HEK293 (cell line): ENCODE results near the gene ENDOD1.

ENCODE experiments used
- AEBP2 ChIP-seq: fragments of 450-650 bp; formaldehyde crosslinking; IDR thresholded peaks from 2 replicates; pipeline ENCODE4 v1.5.1; 2016; ENCODE audit warnings: missing biosample characterization, missing genetic modification characterization, borderline replicate concordance
- EGR2 ChIP-seq: fragments of 450-650 bp; formaldehyde crosslinking; IDR thresholded peaks from 2 replicates; pipeline ENCODE4 v1.5.1; 2016; ENCODE audit warnings: low read depth, missing biosample characterization, missing genetic modification characterization
- HOXD13 ChIP-seq: sonication (generic); formaldehyde crosslinking; IDR thresholded peaks from 2 replicates; pipeline ENCODE4 v1.8.0; 2022; ENCODE audit warnings: missing genetic modification reagents, borderline replicate concordance
- KLF7 ChIP-seq: fragments of 450-650 bp; formaldehyde crosslinking; IDR thresholded peaks from 2 replicates; pipeline ENCODE4 v1.5.1; 2016; ENCODE audit warnings: missing biosample characterization, missing genetic modification characterization, borderline replicate concordance
- MYNN ChIP-seq: fragments of 450-650 bp; formaldehyde crosslinking; IDR thresholded peaks from 2 replicates; pipeline ENCODE4 v1.5.1; 2016; ENCODE audit warnings: missing biosample characterization, missing genetic modification characterization, borderline replicate concordance
- REPIN1 ChIP-seq: fragments of 450-650 bp; formaldehyde crosslinking; IDR thresholded peaks from 2 replicates; pipeline ENCODE4 v1.5.1; 2017; ENCODE audit warnings: missing biosample characterization, missing genetic modification characterization, low read depth
- REST ChIP-seq: fragments of 450-650 bp; formaldehyde crosslinking; IDR thresholded peaks from 2 replicates; pipeline ENCODE4 v1.5.1; 2016; ENCODE audit warnings: missing biosample characterization, missing genetic modification characterization
- SALL2 ChIP-seq: fragments of 450-650 bp; formaldehyde crosslinking; IDR thresholded peaks from 2 replicates; pipeline ENCODE4 v1.5.0; 2017; ENCODE audit warnings: missing biosample characterization, mild to moderate bottlenecking, missing genetic modification characterization, borderline replicate concordance
- YY2 ChIP-seq: fragments of 450-650 bp; formaldehyde crosslinking; IDR thresholded peaks from 2 replicates; pipeline ENCODE4 v1.5.1; 2016; ENCODE audit warnings: missing biosample characterization, missing genetic modification characterization
- ZBTB1 ChIP-seq: fragments of 450-650 bp; formaldehyde crosslinking; IDR thresholded peaks from 2 replicates; pipeline ENCODE4 v1.5.1; 2016; ENCODE audit warnings: missing biosample characterization, missing genetic modification characterization
- ZBTB8A ChIP-seq: fragments of 450-650 bp; formaldehyde crosslinking; IDR thresholded peaks from 2 replicates; pipeline ENCODE4 v1.5.1; 2016; ENCODE audit warnings: missing biosample characterization, missing genetic modification characterization
- ZNF133 ChIP-seq: fragments of 450-650 bp; formaldehyde crosslinking; IDR thresholded peaks from 2 replicates; pipeline ENCODE4 v1.5.1; 2016; ENCODE audit warnings: missing biosample characterization, missing genetic modification characterization
- ZNF138 ChIP-seq: fragments of 450-650 bp; formaldehyde crosslinking; IDR thresholded peaks from 2 replicates; pipeline ENCODE4 v1.5.1; 2016; ENCODE audit warnings: missing biosample characterization, missing genetic modification characterization, borderline replicate concordance
- ZNF16 ChIP-seq: fragments of 450-650 bp; formaldehyde crosslinking; IDR thresholded peaks from 2 replicates; pipeline ENCODE4 v1.5.1; 2016; ENCODE audit warnings: low read depth, missing biosample characterization, missing genetic modification characterization
- ZNF214 ChIP-seq: fragments of 450-650 bp; formaldehyde crosslinking; IDR thresholded peaks from 2 replicates; pipeline ENCODE4 v1.5.1; 2017; ENCODE audit warnings: missing biosample characterization, mild to moderate bottlenecking, missing genetic modification characterization, borderline replicate concordance
- ZNF292 ChIP-seq: fragments of 450-650 bp; formaldehyde crosslinking; IDR thresholded peaks from 2 replicates; pipeline ENCODE4 v1.5.1; 2016; ENCODE audit warnings: low read depth, missing biosample characterization, missing genetic modification characterization, borderline replicate concordance
- ZNF335 ChIP-seq: fragments of 450-650 bp; formaldehyde crosslinking; conservative IDR thresholded peaks from 2 replicates; pipeline ENCODE4 v1.5.1; 2016; ENCODE audit warnings: missing biosample characterization, missing genetic modification characterization
- ZNF350 ChIP-seq: fragments of 450-650 bp; formaldehyde crosslinking; IDR thresholded peaks from 2 replicates; pipeline ENCODE4 v1.5.0; 2017; ENCODE audit warnings: missing biosample characterization, mild to moderate bottlenecking, missing genetic modification characterization
- ZNF391 ChIP-seq: fragments of 450-650 bp; formaldehyde crosslinking; IDR thresholded peaks from 2 replicates; pipeline ENCODE4 v1.5.1; 2016; ENCODE audit warnings: low read depth, missing biosample characterization, missing genetic modification characterization, borderline replicate concordance
- ZNF529 ChIP-seq: fragments of 450-650 bp; formaldehyde crosslinking; IDR thresholded peaks from 2 replicates; pipeline ENCODE4 v1.5.1; 2017; ENCODE audit warnings: missing genetic modification characterization, missing biosample characterization; ENCODE audit not compliant: insufficient replicate concordance
- ZNF623 ChIP-seq: fragments of 450-650 bp; formaldehyde crosslinking; IDR thresholded peaks from 2 replicates; pipeline ENCODE4 v1.5.1; 2016; ENCODE audit warnings: missing biosample characterization, missing genetic modification characterization
- ZNF670 ChIP-seq: fragments of 450-650 bp; formaldehyde crosslinking; IDR thresholded peaks from 2 replicates; pipeline ENCODE4 v1.5.1; 2016; ENCODE audit warnings: missing biosample characterization, missing genetic modification characterization, low read depth
- ZNF747 ChIP-seq: fragments of 450-650 bp; formaldehyde crosslinking; IDR thresholded peaks from 2 replicates; pipeline ENCODE4 v1.5.1; 2016; ENCODE audit warnings: missing biosample characterization, missing genetic modification characterization
- ZNF791 ChIP-seq: fragments of 450-650 bp; formaldehyde crosslinking; IDR thresholded peaks from 2 replicates; pipeline ENCODE4 v1.5.1; 2016; ENCODE audit warnings: missing biosample characterization, missing genetic modification characterization
- TF ChIP-seq, protein P1 (sequence below): fragments of 450-650 bp; formaldehyde crosslinking; IDR thresholded peaks from 2 replicates; pipeline ENCODE4 v1.5.1; 2016; ENCODE audit warnings: missing biosample characterization, missing genetic modification characterization
- TF ChIP-seq, protein P2 (sequence below): fragments of 450-650 bp; formaldehyde crosslinking; IDR thresholded peaks from 2 replicates; pipeline ENCODE4 v1.5.1; 2016; ENCODE audit warnings: missing biosample characterization, missing genetic modification characterization
- TF ChIP-seq, protein P3 (sequence below): fragments of 450-650 bp; formaldehyde crosslinking; IDR thresholded peaks from 2 replicates; pipeline ENCODE4 v1.5.1; 2017; ENCODE audit warnings: missing biosample characterization, missing genetic modification characterization

ENDOD1 gene

DNA sequence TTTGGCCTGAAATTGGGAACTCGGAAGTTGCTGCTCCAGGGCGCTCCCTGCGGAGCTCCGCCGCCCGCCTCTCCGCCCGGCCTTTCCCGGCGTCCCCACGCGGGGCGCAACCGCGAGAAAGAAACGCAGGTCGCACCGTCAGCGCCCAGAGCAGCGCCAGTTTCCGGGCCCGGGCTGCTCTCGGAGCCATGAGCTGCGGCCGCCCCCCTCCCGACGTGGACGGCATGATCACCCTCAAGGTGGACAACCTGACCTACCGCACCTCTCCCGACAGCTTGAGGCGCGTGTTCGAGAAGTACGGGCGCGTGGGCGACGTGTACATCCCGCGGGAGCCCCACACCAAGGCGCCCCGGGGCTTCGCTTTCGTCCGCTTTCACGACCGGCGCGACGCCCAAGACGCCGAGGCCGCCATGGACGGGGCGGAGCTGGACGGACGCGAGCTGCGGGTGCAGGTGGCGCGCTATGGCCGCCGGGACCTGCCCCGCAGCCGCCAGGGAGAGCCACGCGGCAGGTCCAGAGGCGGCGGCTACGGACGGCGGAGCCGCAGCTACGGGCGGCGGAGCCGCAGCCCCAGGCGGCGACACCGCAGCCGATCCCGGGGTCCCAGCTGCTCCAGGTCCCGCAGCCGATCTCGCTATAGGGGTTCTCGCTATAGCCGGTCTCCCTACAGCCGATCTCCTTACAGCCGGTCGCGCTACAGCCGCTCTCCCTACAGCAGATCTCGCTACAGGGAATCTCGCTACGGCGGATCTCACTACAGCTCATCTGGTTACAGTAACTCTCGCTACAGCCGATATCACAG is 22.4 kb upstream of the ENDOD1 start (continued):
- TF ChIP-seq REST (tag by site-specific recombination) (no peak), ZNF335 (tag by site-specific recombination) (peak; percentile 95), ZNF138 (tag by site-specific recombination) (no peak), REPIN1 (tag by site-specific recombination) (no peak), AEBP2 (tag by site-specific recombination) (no peak), ZNF747 (tag by site-specific recombination) (no peak), EGR2 (no peak), YY2 (0 out of 2 replicates have a peak, but pooled peaks have one; percentile 46), ZNF529 (tag by site-specific recombination) (no peak), ZNF791 (tag by site-specific recombination) (no peak), ZNF350 (tag by site-specific recombination) (no peak), MYNN (tag by site-specific recombination) (no peak), ZNF623 (no peak), ZBTB8A (peak; percentile 98), ZBTB1 (tag by site-specific recombination) (no peak), KLF7 (tag by site-specific recombination) (no peak), ZNF214 (tag by site-specific recombination) (no peak), HOXD13 (CRISPR knock-in tag) (no peak), ZNF133 (tag by site-specific recombination) (no peak), ZNF670 (tag by site-specific recombination) (no peak), SALL2 (tag by site-specific recombination) (no peak), ZNF292 (no peak), ZNF16 (tag by site-specific recombination) (no peak), ZNF391 (no peak)
- TF ChIP-seq, protein P1, sequence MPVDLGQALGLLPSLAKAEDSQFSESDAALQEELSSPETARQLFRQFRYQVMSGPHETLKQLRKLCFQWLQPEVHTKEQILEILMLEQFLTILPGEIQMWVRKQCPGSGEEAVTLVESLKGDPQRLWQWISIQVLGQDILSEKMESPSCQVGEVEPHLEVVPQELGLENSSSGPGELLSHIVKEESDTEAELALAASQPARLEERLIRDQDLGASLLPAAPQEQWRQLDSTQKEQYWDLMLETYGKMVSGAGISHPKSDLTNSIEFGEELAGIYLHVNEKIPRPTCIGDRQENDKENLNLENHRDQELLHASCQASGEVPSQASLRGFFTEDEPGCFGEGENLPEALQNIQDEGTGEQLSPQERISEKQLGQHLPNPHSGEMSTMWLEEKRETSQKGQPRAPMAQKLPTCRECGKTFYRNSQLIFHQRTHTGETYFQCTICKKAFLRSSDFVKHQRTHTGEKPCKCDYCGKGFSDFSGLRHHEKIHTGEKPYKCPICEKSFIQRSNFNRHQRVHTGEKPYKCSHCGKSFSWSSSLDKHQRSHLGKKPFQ (tag by site-specific recombination), result no peak
- TF ChIP-seq, protein P2, sequence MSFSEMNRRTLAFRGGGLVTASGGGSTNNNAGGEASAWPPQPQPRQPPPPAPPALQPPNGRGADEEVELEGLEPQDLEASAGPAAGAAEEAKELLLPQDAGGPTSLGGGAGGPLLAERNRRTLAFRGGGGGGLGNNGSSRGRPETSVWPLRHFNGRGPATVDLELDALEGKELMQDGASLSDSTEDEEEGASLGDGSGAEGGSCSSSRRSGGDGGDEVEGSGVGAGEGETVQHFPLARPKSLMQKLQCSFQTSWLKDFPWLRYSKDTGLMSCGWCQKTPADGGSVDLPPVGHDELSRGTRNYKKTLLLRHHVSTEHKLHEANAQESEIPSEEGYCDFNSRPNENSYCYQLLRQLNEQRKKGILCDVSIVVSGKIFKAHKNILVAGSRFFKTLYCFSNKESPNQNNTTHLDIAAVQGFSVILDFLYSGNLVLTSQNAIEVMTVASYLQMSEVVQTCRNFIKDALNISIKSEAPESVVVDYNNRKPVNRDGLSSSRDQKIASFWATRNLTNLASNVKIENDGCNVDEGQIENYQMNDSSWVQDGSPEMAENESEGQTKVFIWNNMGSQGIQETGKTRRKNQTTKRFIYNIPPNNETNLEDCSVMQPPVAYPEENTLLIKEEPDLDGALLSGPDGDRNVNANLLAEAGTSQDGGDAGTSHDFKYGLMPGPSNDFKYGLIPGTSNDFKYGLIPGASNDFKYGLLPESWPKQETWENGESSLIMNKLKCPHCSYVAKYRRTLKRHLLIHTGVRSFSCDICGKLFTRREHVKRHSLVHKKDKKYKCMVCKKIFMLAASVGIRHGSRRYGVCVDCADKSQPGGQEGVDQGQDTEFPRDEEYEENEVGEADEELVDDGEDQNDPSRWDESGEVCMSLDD (tag by site-specific recombination), result no peak
- TF ChIP-seq, protein P3, sequence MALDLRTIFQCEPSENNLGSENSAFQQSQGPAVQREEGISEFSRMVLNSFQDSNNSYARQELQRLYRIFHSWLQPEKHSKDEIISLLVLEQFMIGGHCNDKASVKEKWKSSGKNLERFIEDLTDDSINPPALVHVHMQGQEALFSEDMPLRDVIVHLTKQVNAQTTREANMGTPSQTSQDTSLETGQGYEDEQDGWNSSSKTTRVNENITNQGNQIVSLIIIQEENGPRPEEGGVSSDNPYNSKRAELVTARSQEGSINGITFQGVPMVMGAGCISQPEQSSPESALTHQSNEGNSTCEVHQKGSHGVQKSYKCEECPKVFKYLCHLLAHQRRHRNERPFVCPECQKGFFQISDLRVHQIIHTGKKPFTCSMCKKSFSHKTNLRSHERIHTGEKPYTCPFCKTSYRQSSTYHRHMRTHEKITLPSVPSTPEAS (tag by site-specific recombination), result no peak
